ENCODE measurements around the gene NXPE4. TPM values are rescaled to one million over a fixed set of nuclear protein-coding genes. Genes with fewer than 3 reads are reported as not detected.

NXPE4 gene
- total and polyA plus RNA-seq, 9 of the 15 experiments (the other 6 are each of a cell fraction or from before 2014, with no cell fraction given): not detected

- no peaks in the 10 kb centered on the region for H3K9me1 ChIP-seq (ENCODE audit: control insufficient read depth, insufficient read depth, low read length)
- ChIA-PET CTCF (ENCODE audit: low intra/inter-chr PET ratio) (no interaction called here), POLR2A (interaction anchor here (0.6 kb wide), 1 partner anchor 663 kb away, joined by 3 read pairs; no protein-coding TSS in a partner anchor)
- 0% methylated on average over 2 of the region's 2 CpGs for WGBS (ENCODE audit: insufficient coverage, low coverage, missing lambda C conversion rate)
- no peaks in the 10 kb centered on the region for H3K27me3 ChIP-seq (ENCODE audit: control insufficient read depth in 2 of 2, insufficient read depth in 2 of 2, low read length in 2 of 2)
- no peak overlapping the region for H3K4me3 ChIP-seq
- H3K4me1 ChIP-seq (replicated peaks in 1 of 2; ENCODE audit: control insufficient read depth in 2 of 2, insufficient read depth in 2 of 2, low read length in 2 of 2): no peaks in the 10 kb centered on the region
- H4K20me1 ChIP-seq (replicated peaks; ENCODE audit: control insufficient read depth, insufficient read depth, low read length): no peaks in the 10 kb centered on the region
- no peak overlapping the region for H3K9ac ChIP-seq (ENCODE audit: insufficient read depth in 1 of 2, low read depth in 2 of 2, low read length in 2 of 2)
- no peak overlapping the region for H3K27ac ChIP-seq (ENCODE audit: extremely low read depth, low read depth, low read length)
- no peak overlapping the region for H2AFZ ChIP-seq (ENCODE audit: low read depth, low read length)
- BruUV-seq (replicated peaks): no TSS peak
- FAIRE-seq (no peak), DNase-seq (ENCODE audit: extremely low read depth in 1 of 4, low spot score in 3 of 4) (no peak), ATAC-seq (no peak)
- in situ Hi-C loops (cut with MboI) (no loop called here), intact Hi-C loops (cut with micrococcal nuclease) (no loop called here)
- no peaks in the 10 kb centered on the region for H3K36me3 ChIP-seq (ENCODE audit: control insufficient read depth, insufficient read depth, low read length)
- H3K4me2 ChIP-seq (ENCODE audit: insufficient read depth, low read length): no peak overlapping the region
- no peaks in the 10 kb centered on the region for H3K9me3 ChIP-seq (replicated peaks; ENCODE audit: control insufficient read depth, insufficient read depth, low read depth, low read length)
- no peaks in the 10 kb centered on the region for H3K79me2 ChIP-seq (ENCODE audit: control insufficient read depth, insufficient read depth, low read length)
- TF ChIP-seq ZNF184 (CRISPR knock-in tag; IDR thresholded peaks at IDR 0.05): no peak
- TF ChIP-seq BCLAF1 (IDR thresholded peaks at IDR 0.05; ENCODE audit: borderline replicate concordance in 1 of 2, control insufficient read depth in 1 of 2, low read depth in 2 of 2, low read length in 1 of 2): no peak
- no peak for TF ChIP-seq XRCC5 (IDR thresholded peaks at IDR 0.05; ENCODE audit: low read depth, low read length)
- TF ChIP-seq ZSCAN32 (CRISPR knock-in tag; IDR thresholded peaks at IDR 0.05): no peak
- no peak for TF ChIP-seq CBX5 (IDR thresholded peaks at IDR 0.05; ENCODE audit: borderline replicate concordance, low read depth)
- TF ChIP-seq TRIM25 (IDR thresholded peaks at IDR 0.05; ENCODE audit: borderline replicate concordance): no peak
- no peak for TF ChIP-seq CUX1 (CRISPR knock-in tag; IDR thresholded peaks at IDR 0.05)
- no peak for TF ChIP-seq ADNP (tag; IDR thresholded peaks at IDR 0.05)
- no peak for TF ChIP-seq E2F1 (CRISPR knock-in tag; IDR thresholded peaks at IDR 0.05)
- no peak for TF ChIP-seq RUNX1 (IDR thresholded peaks at IDR 0.05; ENCODE audit: low read depth)
- TF ChIP-seq FOXK2 (conservative IDR thresholded peaks at IDR 0.05 in 1 of 2, IDR thresholded peaks at IDR 0.05 in 1 of 2; ENCODE audit: low read depth in 2 of 2): no peak
Measured at GRCh38 chr11:114553642-114554041, 41.9 kb downstream of the NXPE4 start.

All from K562 (cell line).